Activated CD8-positive, alpha-beta T cell treated with anti-CD3 and anti-CD28 coated beads for 36 hours (primary cell): ENCODE results near the gene PRRC2B. TPM values are rescaled to one million over a fixed set of nuclear protein-coding genes. Genes with fewer than 3 reads are reported as not detected.

Experiments
- ATAC-seq: fragments of 200-7000 bp; cut with Tn5 transposase; one replicate; pipeline ENCODE4 v1.10.0; 2021; ENCODE audit warnings: mild to moderate bottlenecking, moderate library complexity
- CTCF ChIA-PET: fragments of 350-600 bp; sonication (Branson Sonifier 250); formaldehyde crosslinking; loops from one replicate; lab custom pipeline; 2021; ENCODE audit warnings: antibody characterized with exemption; lab: Charles Lee
- POLR2A ChIA-PET: fragments of 350-600 bp; sonication (Branson Sonifier 250); formaldehyde crosslinking; loops from one replicate; lab custom pipeline; 2021; ENCODE audit warnings: antibody characterized with exemption; lab: Charles Lee
- DNase-seq: peaks from one replicate; pipeline ENCODE4 v3.0.0-alpha.2; 2020
- H3K27ac Mint-ChIP-seq: one replicate; pipeline ENCODE4 v1.8.0; 2021; ENCODE audit warnings: mild to moderate bottlenecking, mixed read lengths
- H3K27me3 Mint-ChIP-seq: one replicate; pipeline ENCODE4 v1.8.0; 2021; ENCODE audit warnings: mixed read lengths
- H3K36me3 Mint-ChIP-seq: one replicate; pipeline ENCODE4 v1.8.0; 2021; ENCODE audit warnings: low read depth, mixed read lengths
- H3K4me1 Mint-ChIP-seq: one replicate; pipeline ENCODE4 v1.8.0; 2021; ENCODE audit warnings: low read depth, mixed read lengths
- H3K4me3 Mint-ChIP-seq: one replicate; pipeline ENCODE4 v1.8.0; 2021; ENCODE audit warnings: mild to moderate bottlenecking, moderate library complexity, mixed read lengths
- H3K9me3 Mint-ChIP-seq: one replicate; pipeline ENCODE4 v1.8.0; 2021; ENCODE audit warnings: mixed read lengths
- intact Hi-C: fragments of 100-400 bp; cut with micrococcal nuclease; formaldehyde crosslinking; loops from one replicate; pipeline ENCODE4 v1.10.0; 2022
- total RNA-seq, 2 experiments: library from RNA; stranded (reverse); gene quantifications; one replicate each; pipeline ENCODE4 v1.2.3, GENCODE V29; 2021
- TF ChIP-seq, protein P1 (sequence below): fragments of 200-600 bp; IDR thresholded peaks from one replicate; pipeline ENCODE4 v1.8.0; 2022; ENCODE audit warnings: antibody characterized with exemption, mild to moderate bottlenecking

PRRC2B gene
- total RNA-seq, 2 experiments from 2014 or later, result 134 to 141 TPM

DNA sequence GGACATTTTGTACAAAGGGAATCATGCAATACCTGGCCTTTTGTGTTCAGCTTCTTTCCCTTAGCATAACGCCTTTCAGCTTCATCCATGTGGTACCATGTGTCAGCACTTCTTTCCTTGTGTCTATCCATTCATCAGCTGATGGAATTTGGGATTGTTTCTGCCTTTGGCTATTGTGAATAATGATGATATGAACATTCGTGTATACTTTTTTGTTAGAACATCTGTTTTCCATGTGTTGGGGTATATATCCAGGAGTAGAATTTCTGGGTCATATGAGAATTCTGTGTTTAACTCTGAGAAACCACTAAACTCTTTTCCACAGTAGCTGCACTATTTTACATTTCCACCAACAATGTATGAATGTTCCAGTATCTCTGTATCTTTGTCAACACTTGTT, 14.8 kb upstream of the PRRC2B start:
- Mint-ChIP-seq H3K27ac (no peak overlapping the region), H3K36me3 (no peaks in the 10 kb centered on the region), H3K27me3 (no peaks in the 10 kb centered on the region), H3K4me3 (no peak overlapping the region), H3K4me1 (peaks cover under 1% of the 10 kb centered on the region), H3K9me3 (no peaks in the 10 kb centered on the region)
- POLR2A ChIA-PET, result interaction anchor here (0.7 to 1.4 kb wide), 2 partner anchors 12 to 16 kb away, joined by 3 read pairs; no protein-coding TSS in a partner anchor
- CTCF ChIA-PET, result no interaction called here
- intact Hi-C loops, result no loop called here
- DNase-seq (no peak), ATAC-seq (no peak)
- TF ChIP-seq, protein P1, sequence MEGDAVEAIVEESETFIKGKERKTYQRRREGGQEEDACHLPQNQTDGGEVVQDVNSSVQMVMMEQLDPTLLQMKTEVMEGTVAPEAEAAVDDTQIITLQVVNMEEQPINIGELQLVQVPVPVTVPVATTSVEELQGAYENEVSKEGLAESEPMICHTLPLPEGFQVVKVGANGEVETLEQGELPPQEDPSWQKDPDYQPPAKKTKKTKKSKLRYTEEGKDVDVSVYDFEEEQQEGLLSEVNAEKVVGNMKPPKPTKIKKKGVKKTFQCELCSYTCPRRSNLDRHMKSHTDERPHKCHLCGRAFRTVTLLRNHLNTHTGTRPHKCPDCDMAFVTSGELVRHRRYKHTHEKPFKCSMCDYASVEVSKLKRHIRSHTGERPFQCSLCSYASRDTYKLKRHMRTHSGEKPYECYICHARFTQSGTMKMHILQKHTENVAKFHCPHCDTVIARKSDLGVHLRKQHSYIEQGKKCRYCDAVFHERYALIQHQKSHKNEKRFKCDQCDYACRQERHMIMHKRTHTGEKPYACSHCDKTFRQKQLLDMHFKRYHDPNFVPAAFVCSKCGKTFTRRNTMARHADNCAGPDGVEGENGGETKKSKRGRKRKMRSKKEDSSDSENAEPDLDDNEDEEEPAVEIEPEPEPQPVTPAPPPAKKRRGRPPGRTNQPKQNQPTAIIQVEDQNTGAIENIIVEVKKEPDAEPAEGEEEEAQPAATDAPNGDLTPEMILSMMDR, result no peak

DNA sequence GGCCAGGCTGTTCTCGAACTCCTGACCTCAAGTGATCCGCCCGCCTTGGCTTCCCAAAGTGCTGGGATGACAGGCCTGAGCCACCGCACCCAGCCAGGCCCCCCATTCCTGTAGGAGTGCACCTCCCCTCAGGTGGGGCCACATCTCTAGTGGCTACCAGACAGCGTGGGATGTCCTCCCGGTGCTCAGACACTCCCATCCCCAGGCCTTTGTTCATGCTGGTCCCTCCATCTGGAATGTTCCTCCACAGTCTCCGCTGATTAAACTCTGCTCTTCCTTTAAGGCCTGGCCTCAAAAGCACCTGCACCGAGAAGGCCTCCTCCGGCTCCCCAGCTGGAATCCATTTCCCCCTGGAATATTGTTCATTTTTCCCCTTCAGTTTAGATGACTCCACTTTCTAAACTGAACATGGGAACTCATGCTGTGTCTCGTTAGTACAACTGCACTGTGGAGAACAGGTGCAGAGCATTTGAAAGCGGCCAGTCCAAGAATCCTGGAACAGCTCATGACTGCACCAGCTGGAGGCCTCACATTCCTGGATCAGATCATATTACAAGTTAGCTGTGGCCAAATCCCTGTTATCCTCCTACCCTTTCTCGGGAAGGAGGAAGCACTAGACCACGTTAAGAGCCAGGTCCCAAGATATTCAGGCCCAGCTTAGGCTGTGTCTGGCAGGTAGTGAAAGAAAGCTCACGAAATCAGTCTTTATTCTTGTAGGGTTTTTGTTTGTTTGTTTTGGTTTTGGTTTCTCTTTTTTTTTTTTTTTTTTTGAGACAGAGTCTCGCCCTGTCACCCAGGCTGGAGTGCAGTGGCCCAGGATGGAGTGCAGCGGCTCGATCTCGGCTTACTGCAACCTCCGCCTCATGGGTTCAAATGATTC, 10.8 kb upstream of the PRRC2B start:
- CTCF ChIA-PET, result interaction anchor here (1.4 to 2.3 kb wide), 3 partner anchors 10 to 47 kb away, joined by 4 to 9 read pairs (median 6); no protein-coding TSS in a partner anchor
- POLR2A ChIA-PET, result interaction anchor here (1.2 kb wide), 1 partner anchor 10 kb away, joined by 3 read pairs; no protein-coding TSS in a partner anchor

DNA sequence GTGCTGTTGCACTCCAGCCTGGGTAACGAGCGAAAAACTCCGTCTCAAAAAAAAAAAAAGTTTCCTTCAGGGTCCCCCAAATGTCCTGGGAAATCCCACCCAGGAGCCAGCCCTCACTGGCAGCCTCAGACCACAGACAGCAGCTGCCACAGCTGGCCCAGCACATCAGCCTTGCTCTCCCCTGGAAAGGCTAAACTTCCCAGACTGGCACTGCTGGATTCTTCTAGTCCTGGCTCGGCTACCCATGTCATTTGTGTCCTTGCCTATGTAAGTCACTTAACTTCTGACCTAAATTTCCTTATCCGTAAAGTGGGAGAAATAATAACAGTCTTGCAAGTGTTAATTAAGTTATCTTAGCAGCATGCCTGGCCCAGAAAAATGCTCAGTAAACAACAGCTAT, 8.6 kb upstream of the PRRC2B start:
- DNase-seq (no peak), ATAC-seq (no peak)
- TF ChIP-seq, protein P1, result no peak
- Mint-ChIP-seq H3K27ac (no peak overlapping the region), H3K9me3 (no peaks in the 10 kb centered on the region), H3K36me3 (no peaks in the 10 kb centered on the region), H3K27me3 (no peaks in the 10 kb centered on the region), H3K4me3 (no peak overlapping the region), H3K4me1 (no peaks in the 10 kb centered on the region)
- ChIA-PET POLR2A (interaction anchor here (0.6 kb wide), 1 partner anchor 27 kb away, joined by 4 read pairs; no protein-coding TSS in a partner anchor), CTCF (interaction anchor here (2.3 kb wide), 1 partner anchor 12 kb away, joined by 9 read pairs; no protein-coding TSS in a partner anchor)
- intact Hi-C loops, result no loop called here

More for the DNA sequence above, 10.8 kb upstream of the PRRC2B start:
- ATAC-seq, result no peak
- Mint-ChIP-seq H3K27me3 (no peaks in the 10 kb centered on the region), H3K9me3 (no peaks in the 10 kb centered on the region), H3K27ac (no peak overlapping the region), H3K36me3 (no peaks in the 10 kb centered on the region), H3K4me3 (no peak overlapping the region), H3K4me1 (no peaks in the 10 kb centered on the region)
- DNase-seq, result no peak
- intact Hi-C loops, result no loop called here
- TF ChIP-seq, protein P1, result no peak

- ChIA-PET CTCF (no interaction called here), POLR2A (no interaction called here)
- intact Hi-C loops, result no loop called here
- no peak overlapping the region for H3K27ac Mint-ChIP-seq
- no peaks in the 10 kb centered on the region for H3K4me1 Mint-ChIP-seq
- H3K27me3 Mint-ChIP-seq, result no peaks in the 10 kb centered on the region
- DNase-seq, result no peak
- TF ChIP-seq, protein P1, result no peak
- no peak overlapping the region for H3K4me3 Mint-ChIP-seq
- no peaks in the 10 kb centered on the region for H3K36me3 Mint-ChIP-seq
- no peaks in the 10 kb centered on the region for H3K9me3 Mint-ChIP-seq
- no peak for ATAC-seq
Measured at GRCh38 chr9:131386281-131386680, 7.6 kb upstream of the PRRC2B start.

GRCh38 chr9:131387394-131387793, 6.5 kb upstream of the PRRC2B start:
- Mint-ChIP-seq H3K9me3 (no peaks in the 10 kb centered on the region), H3K27ac (no peak overlapping the region), H3K27me3 (no peaks in the 10 kb centered on the region), H3K4me1 (no peaks in the 10 kb centered on the region), H3K4me3 (no peak overlapping the region), H3K36me3 (no peaks in the 10 kb centered on the region)
- ATAC-seq (no peak), DNase-seq (no peak)
- intact Hi-C loops, result no loop called here
- POLR2A ChIA-PET, result no interaction called here
- CTCF ChIA-PET, result no interaction called here
- TF ChIP-seq, protein P1, result no peak
